Mesendoderm (in vitro differentiated cells): ENCODE results near the gene TMEM31.
"Not testable (repeated sequence)": the region's sequence is repeated elsewhere in the genome, so short reads cannot be mapped to it uniquely, and the experiment has no call there.

Experiments
- DNase-seq: peaks from one replicate; pipeline ENCODE4 v3.0.0; 2013
- H2AK5ac ChIP-seq: 2 replicates; pipeline ENCODE4 v1.6.1; 2013; ENCODE audit warnings: low read length, inconsistent platforms
- H2BK120ac ChIP-seq: 2 replicates; pipeline ENCODE4 v1.6.1; 2013; ENCODE audit warnings: low read depth, mild to moderate bottlenecking, low read length, moderate library complexity, mixed read lengths
- H2BK15ac ChIP-seq: replicated peaks from 2 replicates; pipeline ENCODE4 v1.6.1; 2013; ENCODE audit warnings: low read depth, mild to moderate bottlenecking, moderate library complexity
- H2BK5ac ChIP-seq: 2 replicates; pipeline ENCODE4 v1.6.1; 2013; ENCODE audit warnings: low read length, inconsistent platforms
- H3K18ac ChIP-seq: 2 replicates; pipeline ENCODE4 v1.6.1; 2013; ENCODE audit warnings: mild to moderate bottlenecking, low read length, mixed read lengths
- H3K23ac ChIP-seq: one replicate; pipeline ENCODE4 v1.6.1; 2013; ENCODE audit warnings: low read length
- H3K27ac ChIP-seq: 2 replicates; pipeline ENCODE4 v1.5.1; 2013; ENCODE audit warnings: low read depth, mild to moderate bottlenecking, inconsistent platforms, low read length, moderate library complexity
- H3K27me3 ChIP-seq: 2 replicates; pipeline ENCODE4 v1.6.1; 2013; ENCODE audit warnings: low read length, control low read depth, mild to moderate bottlenecking, inconsistent platforms; ENCODE audit not compliant: insufficient read depth, poor library complexity
- H3K36me3 ChIP-seq: 2 replicates; pipeline ENCODE4 v1.6.1; 2013; ENCODE audit warnings: low read length, inconsistent platforms; ENCODE audit not compliant: control insufficient read depth, insufficient read depth
- H3K4ac ChIP-seq: one replicate; pipeline ENCODE4 v1.6.1; 2013; ENCODE audit warnings: low read depth, mild to moderate bottlenecking, low read length, moderate library complexity
- H3K4me1 ChIP-seq: 2 replicates; pipeline ENCODE4 v1.6.1; 2013; ENCODE audit warnings: low read depth, low read length, inconsistent platforms; ENCODE audit not compliant: control insufficient read depth
- H3K4me2 ChIP-seq: 2 replicates; pipeline ENCODE4 v1.6.1; 2013; ENCODE audit warnings: low read length
- H3K4me3 ChIP-seq: 2 replicates; pipeline ENCODE4 v1.5.1; 2013; ENCODE audit warnings: mild to moderate bottlenecking, low read length
- H3K56ac ChIP-seq: one replicate; pipeline ENCODE4 v1.6.1; 2013; ENCODE audit warnings: low read length
- H3K79me1 ChIP-seq: 2 replicates; pipeline ENCODE4 v1.6.1; 2013; ENCODE audit warnings: low read length, inconsistent platforms
- H3K79me2 ChIP-seq: 2 replicates; pipeline ENCODE4 v1.6.1; 2013; ENCODE audit warnings: mild to moderate bottlenecking, low read length; ENCODE audit not compliant: control insufficient read depth, insufficient read depth
- H3K9ac ChIP-seq: 2 replicates; pipeline ENCODE4 v1.6.1; 2013; ENCODE audit warnings: low read length, inconsistent platforms
- H4K5ac ChIP-seq: one replicate; pipeline ENCODE4 v1.6.1; 2013; ENCODE audit warnings: low read length
- H4K8ac ChIP-seq: one replicate; pipeline ENCODE4 v1.6.1; 2013; ENCODE audit warnings: low read depth, mild to moderate bottlenecking, control low read depth, low read length, moderate library complexity
- WGBS: extraction: QIAGEN DNeasy Blood & Tissue Kit; methylation state at CpG from one replicate; pipeline ENCODE4 v1.1.7; 2013; ENCODE audit warnings: low lambda C conversion rate, missing lambda C conversion rate; ENCODE audit not compliant: insufficient coverage; ENCODE audit errors: extremely low coverage; 5-methylcytosine and 5-hydroxymethylcytosine counted together

TMEM31 gene

GRCh38 chrX:103758555-103758954 is 47.8 kb downstream of the TMEM31 start:
- Histone ChIP-seq H4K5ac (no peak overlapping the region), H3K27me3 (no peaks in the 10 kb centered on the region), H2AK5ac (no peak overlapping the region), H3K23ac (no peak overlapping the region), H3K79me1 (no peaks in the 10 kb centered on the region), H3K9ac (no peak overlapping the region), H4K8ac (no peak overlapping the region), H3K18ac (no peak overlapping the region), H3K4ac (no peak overlapping the region), H3K56ac (no peak overlapping the region), H3K4me3 (no peak overlapping the region), H2BK120ac (no peak overlapping the region), H3K4me1 (peaks cover 2% of the 10 kb centered on the region), H2BK15ac (no peak overlapping the region), H3K4me2 (no peak overlapping the region), H3K36me3 (peaks cover 7% of the 10 kb centered on the region), H3K79me2 (peaks cover 8% of the 10 kb centered on the region), H2BK5ac (no peak overlapping the region), H3K27ac (peak overlapping the region; percentile 28)
- DNase-seq = no peak
- WGBS = no CpG with 5 or more reads among the region's 1 CpG

GRCh38 chrX:103763541-103763940 is 52.8 kb downstream of the TMEM31 start:
- Histone ChIP-seq H3K4me2 (peak overlapping the region; percentile 29), H3K56ac (peak overlapping the region; percentile 81), H3K27ac (peak overlapping the region; percentile 84), H3K4me3 (peak overlapping the region; percentile 22), H3K9ac (peak overlapping the region; percentile 77), H3K79me2 (peaks cover 29% of the 10 kb centered on the region)
- not testable (repeated sequence) for H3K36me3 ChIP-seq, DNase-seq, H3K18ac ChIP-seq, H4K8ac ChIP-seq, H2BK5ac ChIP-seq, H2AK5ac ChIP-seq, H3K23ac ChIP-seq, H3K4me1 ChIP-seq, H3K79me1 ChIP-seq, H3K4ac ChIP-seq, H2BK15ac ChIP-seq, H3K27me3 ChIP-seq, H2BK120ac ChIP-seq, H4K5ac ChIP-seq
- no CpG with 5 or more reads among the region's 5 CpGs for WGBS
